HepG2 (cell line): ENCODE results near the gene WTAP. TPM values are rescaled to one million over a fixed set of nuclear protein-coding genes. Genes with fewer than 3 reads are reported as not detected.
A peak's percentile ranks its signal among the peaks of the same experiment; 100 is the strongest.

Source experiments
- ATF7-NPFF ChIP-seq: sonication (generic); formaldehyde crosslinking; IDR thresholded peaks from 2 replicates; pipeline ENCODE4 v1.8.1; 2023; ENCODE audit warnings: mild to moderate bottlenecking, low read depth, missing genetic modification reagents, moderate library complexity
- GTF3A ChIP-seq: sonication (generic); formaldehyde crosslinking; conservative IDR thresholded peaks from 2 replicates; pipeline ENCODE4 v1.4.0; 2020; ENCODE audit warnings: mild to moderate bottlenecking, missing genetic modification reagents
- NR2C2 ChIP-seq: sonication (generic); formaldehyde crosslinking; IDR thresholded peaks from 2 replicates; pipeline ENCODE4 v1.4.0; 2020; ENCODE audit warnings: missing genetic modification reagents, mild to moderate bottlenecking, moderate library complexity, borderline replicate concordance
- POGZ ChIP-seq: sonication (generic); formaldehyde crosslinking; IDR thresholded peaks from 2 replicates; pipeline ENCODE4 v1.4.0; 2020; ENCODE audit warnings: mild to moderate bottlenecking, missing genetic modification reagents
- SMAD3 ChIP-seq: sonication (generic); formaldehyde crosslinking; IDR thresholded peaks from 2 replicates; pipeline ENCODE4 v1.4.0; 2020; ENCODE audit warnings: missing genetic modification reagents
- ZNF350 ChIP-seq: sonication (generic); formaldehyde crosslinking; IDR thresholded peaks from 2 replicates; pipeline ENCODE4 v1.4.0; 2020; ENCODE audit warnings: mild to moderate bottlenecking, low read depth, missing genetic modification reagents, borderline replicate concordance
- ZNF564 ChIP-seq: sonication (generic); formaldehyde crosslinking; IDR thresholded peaks from 2 replicates; pipeline ENCODE4 v1.8.1; 2023; ENCODE audit warnings: mild to moderate bottlenecking, missing genetic modification reagents
- ZNF574 ChIP-seq: sonication (generic); formaldehyde crosslinking; IDR thresholded peaks from 2 replicates; pipeline ENCODE4 v1.4.0; 2020; ENCODE audit warnings: missing genetic modification reagents
- ZNF614 ChIP-seq: IDR thresholded peaks from 2 replicates; pipeline ENCODE4 v1.6.1; 2018; ENCODE audit warnings: missing biosample characterization, missing genetic modification reagents, inconsistent platforms, borderline replicate concordance
- polyA plus RNA-seq, 8 experiments: library from polyadenylated mRNA; depleted of rRNA in 3 of 8; stranded (reverse) in 7 of 8; unstranded in 1 of 8; fragments of >200 nt; fragmentation: Illumina TruSeq in 4 of 8; extraction: Trizol in 4 of 8; gene quantifications; 2 replicates each; pipeline versions ENCODE4 v1.2.1 to v1.2.3, GENCODE V29; 2011 to 2016; ENCODE audit warnings: low read depth in 4 of 8, missing spikeins in 1 of 8, mixed read lengths in 1 of 8; ENCODE audit not compliant: insufficient read depth in 1 of 8
- total RNA-seq, 5 experiments: library from RNA; depleted of rRNA; stranded (reverse); fragments of >200 nt; fragmentation: Illumina TruSeq; extraction: Trizol; gene quantifications; 2 replicates each; pipeline ENCODE4 v1.2.3, GENCODE V29; 2016; ENCODE audit warnings: low read depth in 1 of 5
- TF ChIP-seq, protein P1 (sequence below): IDR thresholded peaks from 2 replicates; pipeline ENCODE4 v1.6.1; 2012; ENCODE audit warnings: low read depth, low read length, improper control_type of control experiment
- TF ChIP-seq, protein P2 (sequence below): IDR thresholded peaks from 2 replicates; pipeline ENCODE4 v1.6.1; 2018; ENCODE audit warnings: missing genetic modification reagents, mild to moderate bottlenecking, missing compliant biosample characterization
- TF ChIP-seq, protein P3 (sequence below): sonication (generic); formaldehyde crosslinking; IDR thresholded peaks from 2 replicates; pipeline ENCODE4 v1.5.1; 2020; ENCODE audit warnings: missing genetic modification reagents, mild to moderate bottlenecking, borderline replicate concordance
- TF ChIP-seq, protein P4 (sequence below): sonication (generic); formaldehyde crosslinking; IDR thresholded peaks from 2 replicates; pipeline ENCODE4 v1.4.0; 2020; ENCODE audit warnings: missing genetic modification reagents

WTAP gene
- total and polyA plus RNA-seq, 2 of the 13 experiments (the other 11 are each of a cell fraction or from before 2014, with no cell fraction given): 31.6 to 167 TPM

GRCh38 chr6:159693128-159693893 lies 34.0 kb upstream of the WTAP start, which contains the start of gene SOD2 (continued):
- TF ChIP-seq, protein P1, sequence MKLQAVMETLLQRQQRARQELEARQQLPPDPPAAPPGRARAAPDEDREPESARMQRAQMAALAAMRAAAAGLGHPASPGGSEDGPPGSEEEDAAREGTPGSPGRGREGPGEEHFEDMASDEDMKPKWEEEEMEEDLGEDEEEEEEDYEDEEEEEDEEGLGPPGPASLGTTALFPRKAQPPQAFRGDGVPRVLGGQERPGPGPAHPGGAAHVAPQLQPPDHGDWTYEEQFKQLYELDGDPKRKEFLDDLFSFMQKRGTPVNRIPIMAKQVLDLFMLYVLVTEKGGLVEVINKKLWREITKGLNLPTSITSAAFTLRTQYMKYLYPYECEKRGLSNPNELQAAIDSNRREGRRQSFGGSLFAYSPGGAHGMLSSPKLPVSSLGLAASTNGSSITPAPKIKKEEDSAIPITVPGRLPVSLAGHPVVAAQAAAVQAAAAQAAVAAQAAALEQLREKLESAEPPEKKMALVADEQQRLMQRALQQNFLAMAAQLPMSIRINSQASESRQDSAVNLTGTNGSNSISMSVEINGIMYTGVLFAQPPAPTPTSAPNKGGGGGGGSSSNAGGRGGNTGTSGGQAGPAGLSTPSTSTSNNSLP: no peak; the same call in 1 of the 2 replicates
- TF ChIP-seq, protein P2, sequence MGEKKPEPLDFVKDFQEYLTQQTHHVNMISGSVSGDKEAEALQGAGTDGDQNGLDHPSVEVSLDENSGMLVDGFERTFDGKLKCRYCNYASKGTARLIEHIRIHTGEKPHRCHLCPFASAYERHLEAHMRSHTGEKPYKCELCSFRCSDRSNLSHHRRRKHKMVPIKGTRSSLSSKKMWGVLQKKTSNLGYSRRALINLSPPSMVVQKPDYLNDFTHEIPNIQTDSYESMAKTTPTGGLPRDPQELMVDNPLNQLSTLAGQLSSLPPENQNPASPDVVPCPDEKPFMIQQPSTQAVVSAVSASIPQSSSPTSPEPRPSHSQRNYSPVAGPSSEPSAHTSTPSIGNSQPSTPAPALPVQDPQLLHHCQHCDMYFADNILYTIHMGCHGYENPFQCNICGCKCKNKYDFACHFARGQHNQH (CRISPR knock-in tag): peak; percentile 94
- TF ChIP-seq POGZ (CRISPR knock-in tag): peak; percentile 93
- TF ChIP-seq GTF3A (CRISPR knock-in tag): 0 out of 2 replicates have a peak, but pooled peaks have one; percentile 65
- 0 out of 2 replicates have a peak, but pooled peaks have one; percentile 16 for TF ChIP-seq ZNF614 (CRISPR knock-in tag)
- TF ChIP-seq, protein P3, sequence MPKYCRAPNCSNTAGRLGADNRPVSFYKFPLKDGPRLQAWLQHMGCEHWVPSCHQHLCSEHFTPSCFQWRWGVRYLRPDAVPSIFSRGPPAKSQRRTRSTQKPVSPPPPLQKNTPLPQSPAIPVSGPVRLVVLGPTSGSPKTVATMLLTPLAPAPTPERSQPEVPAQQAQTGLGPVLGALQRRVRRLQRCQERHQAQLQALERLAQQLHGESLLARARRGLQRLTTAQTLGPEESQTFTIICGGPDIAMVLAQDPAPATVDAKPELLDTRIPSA (CRISPR knock-in tag): no peak; the same call in none of the 2 replicates
- TF ChIP-seq, protein P4, sequence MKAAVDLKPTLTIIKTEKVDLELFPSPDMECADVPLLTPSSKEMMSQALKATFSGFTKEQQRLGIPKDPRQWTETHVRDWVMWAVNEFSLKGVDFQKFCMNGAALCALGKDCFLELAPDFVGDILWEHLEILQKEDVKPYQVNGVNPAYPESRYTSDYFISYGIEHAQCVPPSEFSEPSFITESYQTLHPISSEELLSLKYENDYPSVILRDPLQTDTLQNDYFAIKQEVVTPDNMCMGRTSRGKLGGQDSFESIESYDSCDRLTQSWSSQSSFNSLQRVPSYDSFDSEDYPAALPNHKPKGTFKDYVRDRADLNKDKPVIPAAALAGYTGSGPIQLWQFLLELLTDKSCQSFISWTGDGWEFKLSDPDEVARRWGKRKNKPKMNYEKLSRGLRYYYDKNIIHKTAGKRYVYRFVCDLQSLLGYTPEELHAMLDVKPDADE: peak; percentile 86; the same call in 1 of the 2 replicates
- peak; percentile 97 for TF ChIP-seq ZNF564
- peak; percentile 95 for TF ChIP-seq ZNF350 (CRISPR knock-in tag)
- TF ChIP-seq SMAD3: peak; percentile 40; the same call in 1 of the 2 replicates
- TF ChIP-seq ATF7-NPFF (CRISPR knock-in tag): peak; percentile 87
- TF ChIP-seq ZNF574 (CRISPR knock-in tag): peak; percentile 79
- no peak; the same call in none of the 2 replicates for TF ChIP-seq NR2C2 (CRISPR knock-in tag)
